Measurements from ENCODE around the gene DRAXIN.

DRAXIN gene

GRCh38 chr1:11764115-11764514 is 72.6 kb downstream of the DRAXIN start:
- DNase-seq (ENCODE audit: low read depth): no peak

- no peak for DNase-seq (ENCODE audit: low read depth)
Measured at GRCh38 chr1:11764519-11764918, 73.0 kb downstream of the DRAXIN start.

GRCh38 chr1:11765661-11766428 is 74.3 kb downstream of the DRAXIN start:
- no peak for DNase-seq (ENCODE audit: low read depth)

- no peak for DNase-seq (ENCODE audit: low read depth)
Measured at GRCh38 chr1:11766429-11766776, 74.9 kb downstream of the DRAXIN start.

GRCh38 chr1:11767922-11768704 is 76.6 kb downstream of the DRAXIN start:
- no peak for DNase-seq (ENCODE audit: low read depth)

- no peak for DNase-seq (ENCODE audit: low read depth)
Measured at GRCh38 chr1:11768821-11769220, 77.3 kb downstream of the DRAXIN start.

GRCh38 chr1:11769274-11769673 is 77.8 kb downstream of the DRAXIN start:
- no peak for DNase-seq (ENCODE audit: low read depth)

- no peak for DNase-seq (ENCODE audit: low read depth)
Measured at GRCh38 chr1:11770011-11770410, 78.5 kb downstream of the DRAXIN start.

GRCh38 chr1:11771481-11772043 is 80.1 kb downstream of the DRAXIN start:
- DNase-seq (ENCODE audit: low read depth): no peak

- no peak for DNase-seq (ENCODE audit: low read depth)
Measured at GRCh38 chr1:11772458-11772857, 80.9 kb downstream of the DRAXIN start.

GRCh38 chr1:11774753-11775152 is 83.2 kb downstream of the DRAXIN start:
- no peak for DNase-seq (ENCODE audit: low read depth)
